HEK293 (cell line): ENCODE measurements around the gene GALNT6.

Source experiments
- CTCF ChIP-seq: fragments of 450-650 bp; formaldehyde crosslinking; IDR thresholded peaks from 2 replicates; pipeline ENCODE4 v1.5.1; 2016; ENCODE audit warnings: missing biosample characterization, missing genetic modification characterization
- GLI4 ChIP-seq: fragments of 450-650 bp; formaldehyde crosslinking; IDR thresholded peaks from 2 replicates; pipeline ENCODE4 v1.5.1; 2016; ENCODE audit warnings: missing biosample characterization, missing genetic modification characterization
- GLIS1 ChIP-seq: fragments of 450-650 bp; formaldehyde crosslinking; IDR thresholded peaks from 2 replicates; pipeline ENCODE4 v1.5.1; 2016; ENCODE audit warnings: missing biosample characterization, missing genetic modification characterization
- GLIS2 ChIP-seq: fragments of 450-650 bp; formaldehyde crosslinking; IDR thresholded peaks from 2 replicates; pipeline ENCODE4 v1.5.1; 2016; ENCODE audit warnings: missing biosample characterization, missing genetic modification characterization
- KLF1 ChIP-seq: fragments of 450-650 bp; formaldehyde crosslinking; IDR thresholded peaks from 2 replicates; pipeline ENCODE4 v1.5.1; 2016; ENCODE audit warnings: missing biosample characterization, missing genetic modification characterization
- KLF16 ChIP-seq: fragments of 450-650 bp; formaldehyde crosslinking; IDR thresholded peaks from 2 replicates; pipeline ENCODE4 v1.5.1; 2017; ENCODE audit warnings: missing biosample characterization, missing genetic modification characterization
- KLF8 ChIP-seq: fragments of 450-650 bp; formaldehyde crosslinking; IDR thresholded peaks from 2 replicates; pipeline ENCODE4 v1.5.1; 2016; ENCODE audit warnings: missing biosample characterization, missing genetic modification characterization
- PBX3 ChIP-seq: sonication (generic); formaldehyde crosslinking; IDR thresholded peaks from 2 replicates; pipeline ENCODE4 v1.8.1; 2022; ENCODE audit warnings: mild to moderate bottlenecking, moderate library complexity, missing genetic modification reagents
- PRDM2 ChIP-seq: fragments of 450-650 bp; formaldehyde crosslinking; IDR thresholded peaks from 2 replicates; pipeline ENCODE4 v1.5.1; 2016; ENCODE audit warnings: missing biosample characterization, missing genetic modification characterization, borderline replicate concordance
- TSHZ1 ChIP-seq: fragments of 450-650 bp; formaldehyde crosslinking; IDR thresholded peaks from 2 replicates; pipeline ENCODE4 v1.5.1; 2016; ENCODE audit warnings: missing biosample characterization, missing genetic modification characterization, borderline replicate concordance
- YY1 ChIP-seq: fragments of 450-650 bp; formaldehyde crosslinking; IDR thresholded peaks from 2 replicates; pipeline ENCODE4 v1.5.1; 2018; ENCODE audit warnings: missing biosample characterization, missing genetic modification characterization
- ZIC2 ChIP-seq: fragments of 450-650 bp; formaldehyde crosslinking; IDR thresholded peaks from 2 replicates; pipeline ENCODE4 v1.5.1; 2016; ENCODE audit warnings: missing biosample characterization, missing genetic modification characterization
- ZNF2 ChIP-seq: fragments of 450-650 bp; formaldehyde crosslinking; IDR thresholded peaks from 2 replicates; pipeline ENCODE4 v1.5.1; 2016; ENCODE audit warnings: missing biosample characterization, missing genetic modification characterization
- ZNF223 ChIP-seq: fragments of 450-650 bp; formaldehyde crosslinking; IDR thresholded peaks from 2 replicates; pipeline ENCODE4 v1.5.1; 2016; ENCODE audit warnings: missing biosample characterization, missing genetic modification characterization
- ZNF362 ChIP-seq: fragments of 450-650 bp; formaldehyde crosslinking; IDR thresholded peaks from 2 replicates; pipeline ENCODE4 v1.5.1; 2016; ENCODE audit warnings: missing biosample characterization, missing genetic modification characterization
- ZNF426 ChIP-seq: fragments of 450-650 bp; formaldehyde crosslinking; IDR thresholded peaks from 2 replicates; pipeline ENCODE4 v1.5.1; 2017; ENCODE audit warnings: missing biosample characterization, missing genetic modification characterization, mild to moderate bottlenecking, inconsistent platforms, moderate library complexity
- ZNF501 ChIP-seq: fragments of 450-650 bp; formaldehyde crosslinking; IDR thresholded peaks from 2 replicates; pipeline ENCODE4 v1.5.1; 2016; ENCODE audit warnings: missing biosample characterization, missing genetic modification characterization
- ZNF624 ChIP-seq: fragments of 450-650 bp; formaldehyde crosslinking; IDR thresholded peaks from 2 replicates; pipeline ENCODE4 v1.5.1; 2017; ENCODE audit warnings: missing biosample characterization, missing genetic modification characterization
- ZNF843 ChIP-seq: fragments of 450-650 bp; formaldehyde crosslinking; IDR thresholded peaks from 2 replicates; pipeline ENCODE4 v1.5.1; 2016; ENCODE audit warnings: missing biosample characterization, missing genetic modification characterization
- ZSCAN30 ChIP-seq: fragments of 450-650 bp; IDR thresholded peaks from 2 replicates; pipeline ENCODE4 v1.5.1; 2018; ENCODE audit warnings: missing biosample characterization, mild to moderate bottlenecking, missing genetic modification characterization, moderate library complexity
- ZSCAN4 ChIP-seq: fragments of 450-650 bp; formaldehyde crosslinking; IDR thresholded peaks from 2 replicates; pipeline ENCODE4 v1.5.1; 2017; ENCODE audit warnings: missing biosample characterization, missing genetic modification characterization

Gene GALNT6

GRCh38 chr12:51351913-51352532, 39.2 kb downstream of the GALNT6 start (continued):
- TF ChIP-seq PBX3 (CRISPR knock-in tag) (no peak), KLF1 (tag by site-specific recombination) (no peak), KLF16 (tag by site-specific recombination) (no peak), PRDM2 (tag by site-specific recombination) (no peak), GLI4 (tag by site-specific recombination) (no peak), ZNF362 (no peak), ZNF843 (tag by site-specific recombination) (no peak), YY1 (tag by site-specific recombination) (no peak), GLIS1 (peak; percentile 84), ZNF426 (tag by site-specific recombination) (no peak), TSHZ1 (tag by site-specific recombination) (no peak), ZIC2 (peak; percentile 79), ZSCAN30 (peak; percentile 92), ZNF2 (tag by site-specific recombination) (0 out of 2 replicates have a peak, but pooled peaks have one; percentile 49), ZNF223 (tag by site-specific recombination) (no peak), ZNF501 (no peak), KLF8 (no peak), ZNF624 (tag by site-specific recombination) (no peak), GLIS2 (tag by site-specific recombination) (peak; percentile 32; the same call in 1 of the 2 replicates), CTCF (tag by site-specific recombination) (peak; percentile 70; the same call in 1 of the 2 replicates), ZSCAN4 (tag by site-specific recombination) (no peak)
